Cardiac fibroblast (primary cell): ENCODE measurements around the gene CTNNBIP1.

ENCODE experiments used
- DNase-seq, 2 donors: peaks; one replicate each; pipeline versions ENCODE4 v3.0.0 to v3.0.0-alpha.2; 2010; ENCODE audit warnings: low read depth in 2 of 2
- H3K4me3 ChIP-seq, 2 donors: replicated peaks in 1 of 2; 1 replicate in 1 of 2; 2 replicates in 1 of 2; pipeline ENCODE4 v1.5.1; 2011; ENCODE audit warnings: low read depth in 2 of 2, low read length in 2 of 2, mild to moderate bottlenecking in 2 of 2, moderate library complexity in 1 of 2
- CTCF ChIP-seq: IDR thresholded peaks from one replicate; pipeline ENCODE4 v1.5.1; 2011; ENCODE audit warnings: low read depth, mild to moderate bottlenecking, low read length, inconsistent platforms

Gene CTNNBIP1

DNA sequence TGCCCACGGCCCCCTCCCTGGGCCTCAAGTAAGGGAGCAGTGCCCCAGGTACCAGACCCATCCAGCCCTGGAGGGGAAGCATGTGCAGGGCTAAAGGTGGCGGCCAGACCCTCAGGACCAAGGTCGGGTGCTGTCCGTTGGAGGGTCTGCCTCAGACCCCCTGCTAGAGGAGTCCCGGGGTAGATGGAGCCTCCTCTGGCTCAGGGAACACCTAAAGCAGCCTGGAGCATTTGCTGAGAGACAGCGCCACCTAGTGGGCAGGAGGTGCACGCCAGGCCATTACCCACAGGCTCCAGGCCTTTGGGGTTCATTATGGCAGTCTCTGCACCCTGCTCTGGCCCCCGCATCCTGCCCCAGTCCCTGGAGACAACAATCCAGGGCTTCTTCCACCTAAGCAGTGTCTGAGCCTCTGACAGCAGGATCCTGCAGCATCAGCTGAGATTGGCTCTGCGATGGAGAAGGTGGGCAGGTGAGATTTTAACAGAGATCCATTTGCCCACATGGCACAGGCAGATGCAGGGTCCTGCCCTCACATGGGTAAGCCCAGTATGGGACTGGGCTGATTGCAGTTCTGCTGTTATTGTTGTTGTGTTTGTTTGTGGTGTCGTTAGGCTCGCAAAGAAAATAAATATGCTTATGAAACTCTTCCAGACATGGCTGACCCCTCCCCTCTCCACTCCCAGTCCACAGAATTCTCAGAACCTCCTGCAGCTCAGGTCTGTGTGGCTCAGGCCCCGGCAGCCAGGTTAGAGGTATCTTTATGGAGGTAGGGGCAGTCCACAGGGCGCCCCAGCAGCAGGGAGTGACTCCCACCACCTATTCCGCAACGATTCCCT, 42.4 kb downstream of the CTNNBIP1 start:
- peak; percentile 96 for TF ChIP-seq CTCF
- H3K4me3 ChIP-seq: no peak overlapping the region
- DNase-seq: peak; percentile 76

GRCh38 chr1:9866836-9867235, 43.2 kb downstream of the CTNNBIP1 start:
- no peak for TF ChIP-seq CTCF
- no peak overlapping the region for H3K4me3 ChIP-seq
- no peak for DNase-seq

- no peak for DNase-seq
- no peak for TF ChIP-seq CTCF
- no peak overlapping the region for H3K4me3 ChIP-seq
Measured at GRCh38 chr1:9865724-9866123, 44.3 kb downstream of the CTNNBIP1 start.

DNA sequence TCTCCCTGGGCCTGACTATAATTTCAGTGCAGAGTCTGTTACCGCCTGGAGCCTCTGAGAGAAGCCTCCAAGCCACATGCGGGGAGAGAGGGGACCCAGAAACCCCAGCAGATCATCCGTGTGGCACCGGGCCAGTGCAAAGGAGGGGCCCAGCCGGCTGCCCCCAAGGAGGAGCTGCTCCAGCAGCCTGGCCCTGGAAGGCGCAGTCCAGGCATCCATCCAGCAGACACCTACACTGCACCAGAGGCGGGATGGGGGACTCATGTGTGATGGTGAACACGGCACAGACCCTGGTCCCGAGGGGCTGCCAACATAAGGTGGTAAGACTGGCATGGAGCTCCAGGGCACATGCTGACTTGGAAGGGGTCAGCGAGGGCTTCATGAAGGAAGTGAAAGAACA, 46.7 kb downstream of the CTNNBIP1 start:
- no peak for TF ChIP-seq CTCF
- H3K4me3 ChIP-seq: no peak overlapping the region
- DNase-seq: no peak

GRCh38 chr1:9861360-9861759, 48.7 kb downstream of the CTNNBIP1 start:
- no peak for DNase-seq
- no peak for TF ChIP-seq CTCF
- no peak overlapping the region for H3K4me3 ChIP-seq

GRCh38 chr1:9860887-9861286, 49.2 kb downstream of the CTNNBIP1 start:
- DNase-seq: no peak
- TF ChIP-seq CTCF: no peak
- no peak overlapping the region for H3K4me3 ChIP-seq
